Endometrium (tissue), 2 donors: ENCODE data around the gene FAM32A.
"Not testable (repeated sequence)": the region's sequence is repeated elsewhere in the genome, so short reads cannot be mapped to it uniquely, and the experiment has no call there.

Experiments
- FAIRE-seq: peaks from 2 replicates; lab custom pipeline; 2012; peaks lifted over from hg19 to GRCh38; lab: Jason Lieb, UNC
- donor health status: control.
- donor health status: control.

FAM32A gene

DNA sequence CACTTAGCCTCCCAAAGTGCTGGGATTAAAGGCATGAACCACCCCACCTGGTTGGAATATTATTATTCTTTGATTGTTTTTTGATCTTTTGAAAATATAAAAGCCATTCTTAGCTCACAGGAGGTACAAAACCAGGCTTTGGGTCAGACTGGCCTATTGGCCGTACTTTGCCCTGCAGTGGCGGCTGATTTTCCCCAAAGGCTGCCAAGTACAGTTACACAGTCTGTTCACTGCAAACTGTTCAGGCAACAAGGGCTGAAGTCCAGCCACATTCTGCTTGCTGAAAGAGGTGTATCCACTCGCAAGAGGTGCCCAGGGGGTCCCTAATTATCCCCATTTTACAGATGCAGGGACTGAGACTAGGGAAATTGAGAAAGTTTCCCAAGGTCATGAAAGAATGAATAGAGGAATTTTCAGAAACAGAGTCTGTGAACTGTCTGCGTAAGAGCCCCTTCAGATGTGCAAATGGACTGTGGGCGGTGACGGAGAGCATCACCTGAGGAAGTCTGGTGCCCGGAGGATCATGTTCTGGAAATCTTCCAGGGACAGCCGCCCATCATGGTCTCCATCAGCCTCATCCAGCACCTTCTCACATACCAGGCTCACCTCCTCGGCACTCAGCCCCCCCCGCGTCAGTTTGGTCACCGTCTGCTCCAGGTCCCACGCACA is 20.9 kb upstream of the FAM32A start:
- no peak for FAIRE-seq

DNA sequence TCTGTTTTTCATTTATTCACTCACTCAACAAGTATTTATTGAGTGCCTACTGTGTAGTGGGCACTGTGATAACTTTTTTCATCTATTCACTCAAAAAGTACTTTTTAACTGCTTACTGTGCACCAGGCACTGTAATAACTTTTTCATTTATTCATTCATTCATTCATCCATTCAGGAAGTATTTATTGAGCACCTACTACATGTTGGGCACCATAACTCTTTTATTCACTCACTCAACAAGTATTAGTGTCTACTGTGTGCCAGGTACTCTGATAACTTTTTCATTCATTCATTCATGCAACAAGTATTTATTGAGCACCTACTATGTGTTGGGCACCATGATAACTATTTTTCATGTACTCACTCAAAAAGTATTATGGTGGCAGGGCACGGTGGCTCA is 18.8 kb upstream of the FAM32A start:
- no peak for FAIRE-seq

DNA sequence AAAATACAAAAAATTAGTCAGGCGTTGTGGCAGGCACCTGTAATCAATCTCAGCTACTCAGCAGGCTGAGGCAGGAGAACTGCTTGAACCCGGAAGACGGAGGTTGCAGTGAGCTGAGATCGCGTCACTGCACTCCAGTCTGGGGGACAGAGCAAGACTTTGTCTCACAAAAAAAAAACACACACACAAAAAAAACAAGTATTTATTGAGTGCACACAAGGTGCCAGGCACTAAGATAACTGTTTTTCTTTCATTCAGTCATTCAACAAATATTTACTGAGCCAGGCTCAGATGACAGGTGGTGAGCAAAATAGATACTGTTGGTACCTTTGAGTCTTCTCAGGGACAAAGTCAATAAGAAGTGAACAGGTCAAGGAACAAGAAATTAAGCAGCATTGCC is 18.2 kb upstream of the FAM32A start:
- no peak for FAIRE-seq

DNA sequence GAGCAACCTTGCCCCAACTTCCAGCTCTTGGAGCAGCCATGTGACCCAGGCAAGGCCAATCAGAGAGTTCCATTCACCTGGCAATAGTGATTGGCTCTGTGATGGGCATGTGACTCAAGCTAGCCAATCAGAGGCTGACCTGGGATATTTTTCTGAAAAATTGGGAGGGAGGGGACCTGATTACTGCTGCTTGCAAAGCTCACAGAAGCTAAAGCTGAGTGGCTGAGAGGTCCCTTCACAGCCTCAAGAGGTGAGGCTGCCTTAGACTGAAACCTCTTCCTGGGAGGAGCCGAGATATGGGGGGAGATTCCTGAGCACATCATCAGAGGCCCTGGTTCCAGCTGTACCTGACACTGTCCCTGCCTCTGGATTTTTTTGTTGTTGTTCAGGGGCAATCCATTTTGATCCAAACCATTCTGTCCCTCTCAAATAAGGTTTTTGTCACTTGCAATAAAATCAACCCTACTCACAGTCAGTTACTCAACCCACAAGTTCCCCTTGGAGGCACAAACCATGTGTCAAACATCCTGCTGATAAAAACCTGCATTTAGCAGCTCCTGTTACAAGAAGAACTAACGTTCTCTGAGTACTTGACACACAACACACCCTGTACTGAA is 16.6 kb upstream of the FAM32A start:
- FAIRE-seq = no peak

DNA sequence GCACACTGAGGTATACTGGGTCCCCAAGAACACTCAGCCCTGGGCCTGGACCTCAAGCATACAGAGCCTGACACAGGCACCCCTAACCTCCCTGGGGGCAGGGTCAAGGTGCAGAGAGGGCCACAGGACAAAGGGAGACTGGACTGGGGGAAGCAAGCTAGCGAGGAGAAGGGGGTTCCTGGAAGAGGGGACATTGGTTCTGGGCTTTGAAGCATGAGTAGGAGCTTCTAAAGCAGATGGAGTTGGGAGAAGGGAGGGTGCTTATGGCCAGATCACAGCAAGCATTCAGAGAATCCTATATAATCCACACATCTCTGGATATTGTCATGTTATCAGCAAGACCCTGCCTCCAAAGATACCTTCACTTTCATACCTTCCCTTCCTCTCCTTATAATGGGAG is 15.1 kb upstream of the FAM32A start:
- no peak for FAIRE-seq

DNA sequence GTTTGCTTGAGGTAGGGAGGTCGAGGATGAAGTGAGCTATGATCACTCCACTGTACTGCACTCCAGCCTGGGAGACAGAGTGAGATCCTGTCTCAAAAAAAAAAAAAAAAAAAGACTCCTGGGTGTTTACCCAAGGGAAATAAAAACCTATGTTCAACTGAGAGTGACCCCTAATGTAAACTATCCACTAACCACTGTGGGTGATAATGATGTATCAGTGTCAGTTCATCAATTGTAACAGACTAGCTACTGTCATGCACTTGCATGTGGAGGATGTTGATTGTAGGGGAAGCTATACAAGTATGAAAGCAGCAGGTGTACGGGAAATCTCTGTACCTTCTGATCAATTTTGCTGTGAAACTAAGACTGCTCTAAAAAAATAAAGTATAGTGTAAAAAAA is 9.3 kb upstream of the FAM32A start:
- no peak for FAIRE-seq

DNA sequence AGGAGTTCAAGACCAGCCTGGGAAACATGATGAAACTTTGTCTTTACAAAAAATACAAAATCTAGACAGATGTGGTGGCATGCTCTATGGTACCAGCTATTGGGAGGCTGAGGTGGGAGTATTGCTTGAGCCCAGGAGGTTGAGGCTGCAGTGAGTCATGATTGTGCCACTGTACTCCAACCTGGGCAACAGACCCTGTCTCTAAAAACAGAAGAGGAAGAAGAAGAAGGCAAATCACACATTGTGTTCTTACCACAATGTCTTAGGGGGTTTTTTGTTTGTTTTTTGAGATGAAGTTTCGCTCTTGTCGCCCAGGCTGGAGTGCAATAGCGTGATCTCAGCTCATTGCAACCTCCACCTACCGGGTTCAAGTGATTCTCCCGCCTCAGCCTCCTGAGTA is 6.3 kb upstream of the FAM32A start:
- not testable (repeated sequence) for FAIRE-seq

DNA sequence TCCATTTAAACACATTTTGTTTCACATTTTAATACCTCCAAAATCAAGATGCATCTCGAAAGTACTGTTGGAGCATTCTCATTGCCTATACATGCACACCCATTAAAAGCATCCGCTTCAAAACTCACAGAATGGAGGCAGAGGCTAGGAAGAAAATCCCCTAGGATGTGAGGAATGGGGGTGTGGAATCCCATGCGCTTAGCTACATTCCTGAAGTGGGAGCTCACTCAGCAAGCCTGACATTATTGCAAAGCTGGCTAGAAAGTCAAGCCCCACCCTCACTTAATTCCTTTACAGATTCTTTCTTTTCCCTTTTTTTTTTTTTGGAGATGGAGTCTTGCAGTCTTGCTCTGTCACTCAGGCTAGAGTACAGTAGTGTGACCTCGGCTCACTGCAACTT is 4.6 kb upstream of the FAM32A start:
- FAIRE-seq = no peak

DNA sequence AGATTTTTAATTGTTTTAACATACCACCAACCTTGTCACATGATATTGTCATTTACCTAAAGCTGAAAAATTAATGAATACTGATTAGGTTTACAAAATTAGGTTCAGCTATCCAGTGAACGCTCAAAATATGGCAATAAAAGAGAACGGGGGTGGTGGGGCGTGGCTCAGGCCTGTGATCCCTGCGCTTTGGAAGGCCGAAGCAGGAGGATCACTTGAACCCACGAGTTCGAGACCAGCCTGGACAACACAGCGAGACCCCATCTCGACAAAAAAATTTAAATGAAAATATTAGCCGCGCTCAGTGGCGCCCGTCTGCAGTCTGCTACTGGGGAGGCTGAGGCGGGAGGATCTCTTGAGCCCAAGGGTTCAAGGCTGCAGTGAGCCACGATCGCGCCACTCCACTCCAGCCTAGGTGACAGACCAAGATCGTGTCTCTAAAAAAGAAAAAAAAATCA is 516 bp upstream of the FAM32A start:
- no peak for FAIRE-seq

DNA sequence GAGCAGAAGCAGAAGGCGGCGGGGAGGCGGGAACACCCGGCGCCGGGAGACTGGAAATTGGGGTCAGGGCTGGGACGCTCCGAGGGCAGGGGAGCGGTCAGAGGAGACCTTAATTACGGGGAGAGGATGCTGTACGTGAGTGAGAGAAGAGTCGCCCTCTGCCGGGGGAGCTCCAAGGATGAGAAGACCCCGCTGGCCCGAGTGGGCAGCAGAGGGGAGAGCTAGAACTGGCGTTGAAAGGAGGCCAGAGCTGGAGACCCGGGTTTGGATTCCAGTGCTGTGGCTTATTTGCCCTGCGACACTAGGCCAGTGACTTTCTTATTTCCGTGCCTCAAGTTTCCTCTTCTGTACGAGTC is 536 bp downstream of the FAM32A start:
- no peak for FAIRE-seq

DNA sequence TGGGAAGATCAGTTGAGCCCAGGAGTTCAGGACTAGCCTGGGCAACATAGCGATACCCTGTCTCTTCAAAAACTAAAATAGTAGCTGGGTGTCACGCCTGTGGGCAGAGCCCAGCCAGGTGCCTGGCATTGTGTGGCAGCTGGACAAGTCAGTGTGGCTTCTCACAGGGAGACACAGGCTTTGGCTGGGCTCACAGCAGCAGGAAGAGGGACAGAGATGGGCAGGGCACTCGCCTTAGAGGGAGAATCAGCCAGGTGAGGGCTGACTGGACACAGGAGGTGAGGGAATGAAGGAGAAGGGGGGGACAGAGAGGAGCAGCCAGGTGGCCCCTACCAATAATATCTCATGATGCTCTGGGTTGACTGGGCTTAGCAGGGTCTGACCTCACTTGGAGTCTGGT is 3.3 kb downstream of the FAM32A start:
- no peak for FAIRE-seq

DNA sequence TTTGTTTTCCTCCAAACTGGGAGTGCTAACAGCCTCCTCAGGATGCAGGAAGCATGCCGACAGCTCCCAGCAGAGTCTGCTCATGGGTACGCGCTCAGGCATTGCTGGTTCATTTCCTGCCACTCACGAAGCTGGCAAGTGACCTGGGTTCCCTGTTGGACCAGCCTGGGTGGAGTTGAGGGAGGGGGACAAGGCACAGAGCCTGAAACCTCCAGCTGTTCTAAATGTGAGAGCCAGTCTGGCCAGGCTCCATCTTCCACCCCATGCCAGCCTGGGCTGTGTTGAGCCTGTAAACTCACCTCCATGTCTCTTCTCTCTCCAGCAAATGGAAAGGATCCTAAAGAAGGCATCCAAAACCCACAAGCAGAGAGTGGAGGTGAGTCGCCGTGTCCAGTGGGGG is 5.0 kb downstream of the FAM32A start:
- no peak for FAIRE-seq

DNA sequence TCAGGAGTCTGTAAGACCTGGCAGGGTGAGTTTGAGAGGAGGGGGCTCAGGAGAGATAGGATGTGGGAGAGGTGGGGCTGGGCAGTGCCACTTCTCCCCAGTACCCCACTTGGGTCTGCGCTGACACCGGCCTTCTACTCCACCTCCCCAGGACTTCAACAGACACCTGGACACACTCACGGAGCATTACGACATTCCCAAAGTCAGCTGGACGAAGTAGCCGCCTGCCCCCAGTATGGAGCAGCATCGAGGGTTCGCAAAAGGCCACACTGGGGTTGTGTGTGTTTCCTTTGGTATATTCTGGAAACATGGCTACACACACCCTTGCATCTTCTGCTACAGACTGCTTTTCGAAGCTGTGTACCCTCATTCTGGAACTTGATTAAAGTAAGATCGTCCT is 5.5 kb downstream of the FAM32A start:
- FAIRE-seq = no peak

DNA sequence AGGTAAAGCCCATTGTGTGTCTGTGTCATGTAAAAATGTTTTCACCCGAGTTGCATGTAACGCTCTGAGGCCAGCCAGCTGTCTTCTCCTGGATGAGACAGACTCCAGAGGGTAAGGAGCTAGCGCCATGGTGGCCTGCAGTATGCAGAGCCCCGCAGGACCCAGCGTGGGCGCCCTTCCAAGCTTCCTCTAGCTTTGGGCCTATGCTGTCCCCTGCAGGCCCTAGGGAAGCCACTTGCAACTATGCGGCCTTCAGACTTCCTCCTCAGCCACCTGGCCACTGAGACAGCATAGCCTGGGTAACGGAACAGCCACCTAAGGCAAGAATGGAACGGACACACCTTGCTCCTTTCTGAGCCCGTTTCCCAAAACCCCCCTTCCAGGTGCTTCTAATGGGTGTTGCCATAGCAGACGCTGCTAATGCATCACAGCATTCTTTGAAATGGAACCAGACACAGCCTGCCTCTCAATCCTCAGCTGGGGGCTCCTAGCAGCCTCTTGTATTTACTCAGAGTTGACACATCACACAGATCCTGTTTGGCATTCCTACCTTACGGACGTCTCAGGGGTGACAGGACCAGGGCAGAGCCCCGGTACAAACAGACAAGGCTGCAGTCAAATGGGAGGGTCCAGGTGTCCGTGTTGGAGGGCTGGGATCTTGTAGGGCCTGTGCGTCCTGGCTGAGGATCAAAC is 6.2 kb downstream of the FAM32A start:
- no peak for FAIRE-seq

DNA sequence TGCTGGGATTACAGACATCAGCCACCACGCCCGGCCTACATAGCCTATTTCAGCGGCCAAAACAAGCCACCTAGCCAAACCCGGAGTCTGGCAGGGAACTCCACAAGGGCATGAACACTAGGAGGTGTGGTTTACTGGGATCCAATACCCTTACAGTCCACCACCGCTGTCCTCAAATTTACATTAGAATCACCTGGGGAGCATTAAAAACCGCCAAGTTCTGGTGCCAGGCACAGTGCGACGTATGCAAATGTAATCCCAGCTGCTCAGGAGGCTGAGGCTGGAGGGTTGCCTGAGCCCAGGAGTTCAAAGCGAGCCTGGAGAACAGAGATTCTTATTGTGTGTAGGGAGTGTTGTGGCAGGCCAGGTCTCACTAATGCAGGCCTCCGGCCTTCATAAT is 8.3 kb downstream of the FAM32A start:
- no peak for FAIRE-seq

DNA sequence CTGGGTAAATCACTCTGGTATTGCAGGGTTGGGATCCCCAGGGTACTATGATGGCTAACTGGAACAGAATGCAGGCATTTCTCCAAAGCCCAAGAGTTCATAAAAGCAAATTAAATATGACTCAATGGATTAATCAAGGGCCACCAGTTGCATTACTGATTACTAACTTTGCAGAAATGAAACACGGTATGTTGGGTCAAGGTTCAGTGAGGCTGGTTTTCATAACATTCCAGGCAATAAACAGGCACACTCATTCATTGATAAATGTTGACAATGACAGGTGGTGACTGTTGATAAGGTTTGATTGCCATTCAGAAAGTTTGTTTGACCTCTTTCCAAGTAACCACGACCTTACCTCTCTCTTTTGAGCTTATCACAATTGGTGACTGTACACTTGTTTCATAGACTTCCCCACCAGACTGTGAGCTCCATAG is 12.0 kb downstream of the FAM32A start:
- FAIRE-seq = no peak

DNA sequence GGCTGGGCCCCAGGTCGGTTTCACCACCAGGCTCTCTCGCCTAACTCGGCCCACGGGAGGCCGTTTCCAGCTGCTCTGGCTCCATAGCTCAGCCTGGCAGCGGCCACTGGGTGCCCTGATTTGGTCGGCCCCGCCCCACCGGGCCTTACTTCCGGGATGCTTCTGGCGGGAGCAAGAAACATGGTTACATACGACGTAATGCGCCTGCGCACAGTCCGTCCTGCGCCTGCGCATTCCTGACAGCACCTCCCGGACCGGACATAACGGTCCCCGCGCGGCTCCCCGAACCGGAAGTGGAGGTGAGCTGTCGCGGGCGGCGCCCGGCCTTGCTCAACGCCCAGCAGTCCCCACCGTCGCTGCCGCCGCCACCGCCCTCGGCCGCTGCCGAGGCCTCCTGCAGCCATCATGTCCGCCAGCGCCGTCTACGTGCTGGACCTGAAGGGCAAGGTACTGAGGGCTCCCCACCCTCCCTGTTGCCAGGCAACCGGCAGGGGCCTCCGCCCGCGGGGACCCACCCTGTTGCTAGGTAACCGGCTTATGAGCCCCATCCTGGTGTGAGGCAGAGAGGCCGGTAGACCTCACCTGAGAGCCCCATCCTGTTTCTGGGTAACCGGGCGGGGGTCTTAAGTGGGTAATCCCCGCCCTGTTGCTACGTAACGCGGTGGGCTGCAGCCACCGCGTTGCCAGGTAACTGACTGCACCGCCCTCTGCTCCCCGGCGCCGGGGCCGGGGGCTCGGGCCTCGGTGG is 12.6 kb downstream of the FAM32A start, which contains the start of gene AP1M1:
TSS of gene AP1M1 (plus strand) at position 290 of the 748 bp plus-strand sequence. CDS start at position 406, 116 bp downstream.
- FAIRE-seq = no peak

DNA sequence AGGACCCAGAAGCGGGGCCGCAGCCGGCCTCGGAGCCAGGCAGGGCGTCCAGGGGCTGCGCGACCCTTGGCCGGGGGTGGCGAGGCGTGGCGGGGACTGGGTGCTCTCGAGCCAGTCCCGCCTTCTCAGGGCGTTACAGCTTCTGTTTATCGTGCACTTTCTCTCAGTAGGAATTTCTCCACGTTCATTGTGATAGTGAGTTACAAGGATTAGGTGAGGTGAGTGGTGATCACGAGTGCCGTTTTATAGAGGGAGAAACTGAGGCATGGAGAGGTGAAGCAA is 13.1 kb downstream of the FAM32A start:
- FAIRE-seq = no peak

DNA sequence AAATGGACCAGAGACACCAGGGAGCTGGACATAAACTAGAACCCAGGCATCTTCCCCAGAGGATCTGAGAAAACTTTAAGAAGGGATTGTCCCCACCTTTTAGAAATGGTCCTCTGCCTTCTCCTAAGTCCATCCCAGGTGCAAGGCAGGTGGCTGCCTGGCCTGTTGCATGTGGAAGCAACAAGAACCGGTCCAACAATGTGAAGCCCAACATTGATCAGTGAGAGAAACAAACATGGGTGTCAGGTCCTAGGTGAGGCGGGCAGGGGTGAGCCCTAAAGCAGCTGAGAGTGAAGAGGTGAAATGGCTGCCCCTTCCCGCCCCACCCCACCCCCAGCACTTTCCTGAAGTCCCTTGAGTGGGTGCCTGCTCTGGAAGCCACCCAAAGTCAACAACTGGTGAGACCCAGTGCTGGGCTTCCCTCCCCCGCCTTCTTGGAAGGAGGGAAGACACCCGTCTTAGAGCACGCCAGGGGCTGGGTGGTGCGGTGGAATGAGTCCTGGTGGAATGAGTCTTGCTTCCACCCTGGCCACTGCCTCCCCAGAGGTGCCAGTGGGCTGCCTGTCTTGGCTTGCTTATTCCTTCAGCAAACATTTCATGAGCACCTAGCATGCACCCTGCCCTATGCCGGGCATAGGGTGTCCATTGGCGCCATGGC is 14.2 kb downstream of the FAM32A start:
- no peak for FAIRE-seq

DNA sequence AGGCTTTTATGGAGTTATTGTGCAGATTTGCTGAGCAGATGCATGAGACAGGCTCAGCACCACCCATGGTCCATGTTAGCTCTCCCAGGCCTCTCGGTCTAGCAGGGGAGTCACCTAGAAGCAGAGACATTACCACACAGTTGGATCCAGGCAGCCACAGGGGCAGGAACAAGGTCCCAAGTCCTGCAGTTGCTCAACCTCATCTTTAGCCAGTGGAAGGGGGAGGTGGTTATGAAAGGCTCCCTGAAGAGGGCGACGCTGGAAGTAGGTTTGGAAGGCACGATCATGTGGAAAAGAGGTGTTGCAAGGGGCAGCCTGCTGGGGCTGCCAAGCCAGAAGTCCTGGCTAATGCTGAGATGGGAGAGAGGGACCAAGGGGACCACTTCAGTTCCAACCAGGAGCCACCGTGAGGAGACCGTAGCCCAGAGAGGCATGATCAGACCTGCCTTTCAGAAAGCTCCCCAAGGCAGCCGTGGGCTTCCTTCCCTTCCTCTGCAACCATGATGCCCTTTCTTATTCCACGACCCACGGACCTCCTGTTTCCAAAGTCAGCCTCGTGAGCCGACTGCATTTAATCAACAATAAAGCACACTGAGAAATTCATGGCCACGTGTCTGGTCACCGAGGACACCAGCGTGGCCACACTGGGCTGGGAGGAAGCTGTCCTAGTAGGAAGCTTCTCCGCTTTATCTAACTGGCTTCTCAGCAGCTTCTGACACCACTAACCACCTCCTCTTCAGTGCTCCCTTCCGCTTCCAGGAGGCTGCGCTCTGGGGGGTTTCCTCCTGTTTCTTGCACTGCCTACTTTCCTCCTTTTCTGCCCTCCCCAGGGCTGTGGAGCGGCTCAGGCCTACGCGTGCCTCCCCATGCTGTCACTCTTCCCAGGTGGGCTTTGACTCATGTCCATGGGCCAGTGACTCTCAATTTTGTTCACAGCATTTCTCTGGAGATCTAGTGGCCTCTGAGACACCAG is 15.1 kb downstream of the FAM32A start:
- no peak for FAIRE-seq

DNA sequence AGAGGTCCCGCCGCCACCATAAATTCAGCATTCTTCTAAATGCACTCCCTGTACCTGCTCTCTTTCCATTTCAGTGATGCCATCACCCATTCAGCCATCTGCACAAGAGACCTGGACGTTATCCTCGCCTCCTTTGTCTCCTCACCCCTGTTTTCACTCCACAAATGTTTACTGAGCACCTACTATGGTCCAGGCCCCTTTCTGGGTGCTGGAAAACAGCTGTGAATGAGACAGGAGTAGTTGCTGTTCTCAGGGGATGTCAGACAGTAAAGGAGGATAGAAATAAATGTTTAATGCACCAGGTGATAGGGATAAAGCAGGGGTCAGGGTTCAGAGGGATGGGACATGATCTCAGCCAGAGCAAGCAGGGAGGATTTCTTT is 15.8 kb downstream of the FAM32A start:
- FAIRE-seq = no peak
